ENCODE results near the gene ICE2.

ICE2 gene

GRCh38 chr15:60386615-60387014, 92.3 kb downstream of the ICE2 start:
- H3K27ac Mint-ChIP-seq, result no peak overlapping the region
- H3K36me3 Mint-ChIP-seq (ENCODE audit: low read depth), result peaks cover 13% of the 10 kb centered on the region
- peaks cover 27% of the 10 kb centered on the region for H3K4me1 Mint-ChIP-seq
- no peak for DNase-seq
- H3K9me3 Mint-ChIP-seq, result peaks cover 6% of the 10 kb centered on the region
- H3K4me3 Mint-ChIP-seq, result no peak overlapping the region
- no peak for TF ChIP-seq CTCF (IDR thresholded peaks at IDR 0.05)
- H3K27me3 Mint-ChIP-seq (ENCODE audit: low read depth, poor library complexity), result no peaks in the 10 kb centered on the region

GRCh38 chr15:60385620-60386552, 93.1 kb downstream of the ICE2 start:
- H3K4me3 Mint-ChIP-seq, result no peak overlapping the region
- no peak overlapping the region for H3K27ac Mint-ChIP-seq
- TF ChIP-seq CTCF (IDR thresholded peaks at IDR 0.05), result no peak
- peaks cover 6% of the 10 kb centered on the region for H3K9me3 Mint-ChIP-seq
- H3K4me1 Mint-ChIP-seq, result peaks cover 27% of the 10 kb centered on the region
- peaks cover 21% of the 10 kb centered on the region for H3K36me3 Mint-ChIP-seq (ENCODE audit: low read depth)
- no peak for DNase-seq
- no peaks in the 10 kb centered on the region for H3K27me3 Mint-ChIP-seq (ENCODE audit: low read depth, poor library complexity)

GRCh38 chr15:60384526-60385126, 94.3 kb downstream of the ICE2 start:
- no peak for DNase-seq
- peaks cover 6% of the 10 kb centered on the region for H3K9me3 Mint-ChIP-seq
- no peak overlapping the region for H3K27ac Mint-ChIP-seq
- H3K36me3 Mint-ChIP-seq (ENCODE audit: low read depth), result peaks cover 26% of the 10 kb centered on the region
- peaks cover 14% of the 10 kb centered on the region for H3K4me1 Mint-ChIP-seq
- no peaks in the 10 kb centered on the region for H3K27me3 Mint-ChIP-seq (ENCODE audit: low read depth, poor library complexity)
- no peak overlapping the region for H3K4me3 Mint-ChIP-seq
- TF ChIP-seq CTCF (IDR thresholded peaks at IDR 0.05), result no peak

- no peak overlapping the region for H3K4me3 Mint-ChIP-seq
- no peaks in the 10 kb centered on the region for H3K27me3 Mint-ChIP-seq (ENCODE audit: low read depth, poor library complexity)
- H3K9me3 Mint-ChIP-seq, result peaks cover 6% of the 10 kb centered on the region
- H3K4me1 Mint-ChIP-seq, result peaks cover 9% of the 10 kb centered on the region
- DNase-seq, result no peak
- H3K36me3 Mint-ChIP-seq (ENCODE audit: low read depth), result peaks cover 22% of the 10 kb centered on the region
- no peak for TF ChIP-seq CTCF (IDR thresholded peaks at IDR 0.05)
- H3K27ac Mint-ChIP-seq, result no peak overlapping the region
Measured at GRCh38 chr15:60384053-60384452, 94.9 kb downstream of the ICE2 start.

GRCh38 chr15:60382773-60383674, 95.9 kb downstream of the ICE2 start:
- DNase-seq, result no peak
- no peak for TF ChIP-seq CTCF (IDR thresholded peaks at IDR 0.05)
- H3K4me3 Mint-ChIP-seq, result no peak overlapping the region
- H3K27ac Mint-ChIP-seq, result no peak overlapping the region
- H3K4me1 Mint-ChIP-seq, result peaks cover 8% of the 10 kb centered on the region
- no peaks in the 10 kb centered on the region for H3K27me3 Mint-ChIP-seq (ENCODE audit: low read depth, poor library complexity)
- H3K36me3 Mint-ChIP-seq (ENCODE audit: low read depth), result peaks cover 22% of the 10 kb centered on the region
- H3K9me3 Mint-ChIP-seq, result peaks cover 6% of the 10 kb centered on the region

Measured in nephron progenitor cell (in vitro differentiated cells).